HL-60 (cell line): ENCODE measurements around the gene ODF2.

ENCODE experiments used
- DNase-seq, 2 experiments: peaks; one replicate each; pipeline ENCODE4 v3.0.0-alpha.2; 2010 to 2020; ENCODE audit warnings: low read depth in 1 of 2, low spot score in 1 of 2
- H3K27ac ChIP-seq: fragments of 250-450 bp; sonication (Bioruptor Pico); replicated peaks from 2 replicates; pipeline ENCODE4 v1.5.1; 2020; ENCODE audit warnings: mild to moderate bottlenecking, moderate library complexity
- H3K27me3 ChIP-seq: fragments of 250-450 bp; sonication (Bioruptor Pico); 2 replicates; pipeline ENCODE4 v1.5.1; 2021; ENCODE audit warnings: mild to moderate bottlenecking, moderate library complexity; ENCODE audit not compliant: insufficient read depth, poor library complexity, severe bottlenecking
- H3K4me3 ChIP-seq: replicated peaks from 2 replicates; pipeline ENCODE4 v1.5.1; 2011; ENCODE audit warnings: mild to moderate bottlenecking, control low read depth, low read length; ENCODE audit not compliant: insufficient read depth
- GABPA ChIP-seq: IDR thresholded peaks from 2 replicates; pipeline ENCODE4 v1.6.1; 2012; ENCODE audit warnings: low read depth
- POLR2AphosphoS5 ChIP-seq: IDR thresholded peaks from 2 replicates; pipeline ENCODE4 v1.6.1; 2012; ENCODE audit warnings: low read depth
- SPI1 ChIP-seq: IDR thresholded peaks from 2 replicates; pipeline ENCODE4 v1.6.1; 2012; ENCODE audit warnings: low read depth, mild to moderate bottlenecking, borderline replicate concordance
- TF ChIP-seq, protein P1 (sequence below): IDR thresholded peaks from one replicate; pipeline ENCODE4 v1.5.1; 2011; ENCODE audit warnings: low read length, control low read depth, inconsistent platforms; ENCODE audit not compliant: insufficient read depth
- TF ChIP-seq, protein P2 (sequence below): IDR thresholded peaks from 2 replicates; pipeline ENCODE4 v1.6.1; 2012; ENCODE audit warnings: low read depth; ENCODE audit not compliant: insufficient replicate concordance

ODF2 gene

DNA sequence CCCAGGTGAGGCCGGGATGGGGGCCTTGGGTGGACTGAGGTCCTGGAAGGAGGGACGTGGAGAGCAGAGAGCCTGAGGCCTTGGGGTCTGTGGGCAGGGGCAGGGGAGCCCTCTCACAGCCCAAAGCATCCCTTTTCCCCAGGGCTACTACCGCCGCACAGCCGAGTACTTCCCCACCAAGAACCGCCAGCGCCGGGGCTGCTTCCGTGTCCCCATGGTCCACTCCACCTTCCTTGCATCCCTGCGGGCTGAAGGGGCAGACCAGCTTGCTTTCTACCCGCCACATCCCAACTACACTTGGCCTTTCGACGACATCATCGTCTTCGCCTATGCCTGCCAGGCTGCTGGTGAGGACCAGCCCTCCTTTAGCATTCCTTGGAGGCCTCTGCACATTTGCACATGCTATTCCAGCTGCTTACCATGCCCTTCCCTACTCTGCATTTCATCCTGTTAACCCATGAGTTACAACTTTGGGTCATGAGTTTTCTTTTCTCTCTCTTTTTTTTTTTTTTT is 31.5 kb upstream of the ODF2 start:
- no peak for DNase-seq
- H3K27ac ChIP-seq = no peak overlapping the region
- TF ChIP-seq, protein P1, sequence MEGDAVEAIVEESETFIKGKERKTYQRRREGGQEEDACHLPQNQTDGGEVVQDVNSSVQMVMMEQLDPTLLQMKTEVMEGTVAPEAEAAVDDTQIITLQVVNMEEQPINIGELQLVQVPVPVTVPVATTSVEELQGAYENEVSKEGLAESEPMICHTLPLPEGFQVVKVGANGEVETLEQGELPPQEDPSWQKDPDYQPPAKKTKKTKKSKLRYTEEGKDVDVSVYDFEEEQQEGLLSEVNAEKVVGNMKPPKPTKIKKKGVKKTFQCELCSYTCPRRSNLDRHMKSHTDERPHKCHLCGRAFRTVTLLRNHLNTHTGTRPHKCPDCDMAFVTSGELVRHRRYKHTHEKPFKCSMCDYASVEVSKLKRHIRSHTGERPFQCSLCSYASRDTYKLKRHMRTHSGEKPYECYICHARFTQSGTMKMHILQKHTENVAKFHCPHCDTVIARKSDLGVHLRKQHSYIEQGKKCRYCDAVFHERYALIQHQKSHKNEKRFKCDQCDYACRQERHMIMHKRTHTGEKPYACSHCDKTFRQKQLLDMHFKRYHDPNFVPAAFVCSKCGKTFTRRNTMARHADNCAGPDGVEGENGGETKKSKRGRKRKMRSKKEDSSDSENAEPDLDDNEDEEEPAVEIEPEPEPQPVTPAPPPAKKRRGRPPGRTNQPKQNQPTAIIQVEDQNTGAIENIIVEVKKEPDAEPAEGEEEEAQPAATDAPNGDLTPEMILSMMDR = no peak
- no peak for TF ChIP-seq GABPA
- no peak for TF ChIP-seq POLR2AphosphoS5
- TF ChIP-seq, protein P2, sequence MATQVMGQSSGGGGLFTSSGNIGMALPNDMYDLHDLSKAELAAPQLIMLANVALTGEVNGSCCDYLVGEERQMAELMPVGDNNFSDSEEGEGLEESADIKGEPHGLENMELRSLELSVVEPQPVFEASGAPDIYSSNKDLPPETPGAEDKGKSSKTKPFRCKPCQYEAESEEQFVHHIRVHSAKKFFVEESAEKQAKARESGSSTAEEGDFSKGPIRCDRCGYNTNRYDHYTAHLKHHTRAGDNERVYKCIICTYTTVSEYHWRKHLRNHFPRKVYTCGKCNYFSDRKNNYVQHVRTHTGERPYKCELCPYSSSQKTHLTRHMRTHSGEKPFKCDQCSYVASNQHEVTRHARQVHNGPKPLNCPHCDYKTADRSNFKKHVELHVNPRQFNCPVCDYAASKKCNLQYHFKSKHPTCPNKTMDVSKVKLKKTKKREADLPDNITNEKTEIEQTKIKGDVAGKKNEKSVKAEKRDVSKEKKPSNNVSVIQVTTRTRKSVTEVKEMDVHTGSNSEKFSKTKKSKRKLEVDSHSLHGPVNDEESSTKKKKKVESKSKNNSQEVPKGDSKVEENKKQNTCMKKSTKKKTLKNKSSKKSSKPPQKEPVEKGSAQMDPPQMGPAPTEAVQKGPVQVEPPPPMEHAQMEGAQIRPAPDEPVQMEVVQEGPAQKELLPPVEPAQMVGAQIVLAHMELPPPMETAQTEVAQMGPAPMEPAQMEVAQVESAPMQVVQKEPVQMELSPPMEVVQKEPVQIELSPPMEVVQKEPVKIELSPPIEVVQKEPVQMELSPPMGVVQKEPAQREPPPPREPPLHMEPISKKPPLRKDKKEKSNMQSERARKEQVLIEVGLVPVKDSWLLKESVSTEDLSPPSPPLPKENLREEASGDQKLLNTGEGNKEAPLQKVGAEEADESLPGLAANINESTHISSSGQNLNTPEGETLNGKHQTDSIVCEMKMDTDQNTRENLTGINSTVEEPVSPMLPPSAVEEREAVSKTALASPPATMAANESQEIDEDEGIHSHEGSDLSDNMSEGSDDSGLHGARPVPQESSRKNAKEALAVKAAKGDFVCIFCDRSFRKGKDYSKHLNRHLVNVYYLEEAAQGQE = no peak
- no peak for TF ChIP-seq SPI1
- no peak overlapping the region for H3K4me3 ChIP-seq
- peaks cover 10% of the 10 kb centered on the region for H3K27me3 ChIP-seq

DNA sequence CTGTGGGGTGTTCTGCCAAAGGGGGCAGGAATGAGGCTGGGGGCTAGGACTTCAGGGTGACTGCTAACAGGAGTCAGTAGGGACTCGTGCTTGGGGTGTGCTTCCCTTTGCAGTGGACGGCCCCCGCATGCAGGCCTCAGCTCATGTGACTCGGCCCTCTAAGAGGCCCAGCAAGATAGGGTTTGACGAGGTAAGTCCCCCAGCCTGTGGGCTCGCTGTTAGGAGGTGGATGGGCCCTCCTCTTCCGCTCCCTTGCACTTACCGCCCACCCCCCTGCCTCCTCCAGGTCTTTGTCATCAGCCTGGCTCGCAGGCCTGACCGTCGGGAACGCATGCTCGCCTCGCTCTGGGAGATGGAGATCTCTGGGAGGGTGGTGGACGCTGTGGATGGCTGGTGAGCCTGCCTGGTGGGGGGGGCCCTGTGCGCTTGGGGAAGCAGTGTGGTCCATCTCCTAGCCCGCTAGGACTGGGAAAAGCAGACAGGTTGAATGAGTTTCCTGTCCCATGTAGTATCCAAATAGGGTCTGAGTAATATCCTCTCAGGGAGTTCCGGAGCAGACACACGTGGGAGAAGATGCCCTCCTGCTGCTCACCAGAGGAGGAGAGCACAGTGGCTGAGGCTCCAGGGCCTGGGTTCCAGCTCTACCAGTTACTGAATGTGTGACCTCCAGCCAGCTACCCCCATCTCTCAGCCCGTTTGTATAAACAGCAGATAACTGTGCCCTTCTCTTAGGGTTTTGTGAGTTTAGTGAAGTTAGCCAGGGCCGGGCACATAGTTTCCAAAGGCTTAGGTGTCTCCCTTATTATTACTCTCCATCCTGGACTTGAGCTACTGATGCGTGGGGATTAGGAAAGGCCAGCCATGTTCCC is 26.9 kb upstream of the ODF2 start:
- DNase-seq = no peak
- H3K27me3 ChIP-seq = no peaks in the 10 kb centered on the region
- no peak overlapping the region for H3K4me3 ChIP-seq
- TF ChIP-seq GABPA (no peak), POLR2AphosphoS5 (no peak), SPI1 (no peak)
- TF ChIP-seq, protein P1 = no peak
- TF ChIP-seq, protein P2 = no peak
- H3K27ac ChIP-seq = no peak overlapping the region

DNA sequence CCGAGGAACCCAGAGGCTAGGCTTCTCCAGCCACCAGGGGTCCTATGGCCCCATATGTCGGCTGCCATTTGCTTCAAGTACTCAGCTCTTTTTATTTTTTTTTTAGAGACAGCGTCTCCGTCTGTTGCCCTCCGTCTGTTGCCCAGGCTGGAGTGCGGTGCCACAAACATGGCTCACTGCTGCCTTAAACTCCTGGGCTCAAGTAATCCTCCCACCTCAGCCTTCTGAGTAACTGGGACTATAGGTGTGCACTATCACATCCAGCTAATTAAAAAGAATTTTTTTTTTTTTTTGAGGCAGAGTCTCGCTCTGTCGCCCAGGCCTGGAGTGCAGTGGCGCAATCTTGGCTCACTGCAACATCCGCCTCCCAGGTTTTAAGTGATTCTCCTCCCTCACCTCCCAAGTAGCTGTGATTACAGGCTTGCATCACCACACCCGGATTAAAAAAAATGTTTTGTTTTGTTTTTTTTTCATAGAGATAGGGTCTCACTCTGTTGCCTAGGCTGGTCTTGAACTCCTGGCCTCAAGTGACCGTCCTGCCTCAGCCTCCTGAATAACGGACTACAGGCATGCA is 26.2 kb upstream of the ODF2 start:
- TF ChIP-seq, protein P2 = no peak
- TF ChIP-seq GABPA = no peak
- no peak for TF ChIP-seq SPI1
- no peak for TF ChIP-seq POLR2AphosphoS5
- TF ChIP-seq, protein P1 = no peak
- no peak for DNase-seq
- no peak overlapping the region for H3K4me3 ChIP-seq
- no peaks in the 10 kb centered on the region for H3K27me3 ChIP-seq
- no peak overlapping the region for H3K27ac ChIP-seq
